GM19324 (cell line): Measurements from ENCODE around the gene ISX.

ENCODE experiments used
- ATAC-seq: cut with Tn5 transposase; IDR thresholded peaks from one replicate; pipeline ENCODE4 v1.9.1; 2021; ENCODE audit warnings: mild to moderate bottlenecking, moderate library complexity; ENCODE audit not compliant: unreplicated experiment, low FRiP score

Gene ISX

GRCh38 chr22:35103761-35104160 lies 37.8 kb downstream of the ISX start:
- no peak for ATAC-seq

- ATAC-seq: no peak
Observed at GRCh38 chr22:35104491-35104890, 38.5 kb downstream of the ISX start.

- ATAC-seq: no peak
Observed at GRCh38 chr22:35109616-35110015, 43.7 kb downstream of the ISX start.

GRCh38 chr22:35111244-35111643 lies 45.3 kb downstream of the ISX start:
- ATAC-seq: no peak

DNA sequence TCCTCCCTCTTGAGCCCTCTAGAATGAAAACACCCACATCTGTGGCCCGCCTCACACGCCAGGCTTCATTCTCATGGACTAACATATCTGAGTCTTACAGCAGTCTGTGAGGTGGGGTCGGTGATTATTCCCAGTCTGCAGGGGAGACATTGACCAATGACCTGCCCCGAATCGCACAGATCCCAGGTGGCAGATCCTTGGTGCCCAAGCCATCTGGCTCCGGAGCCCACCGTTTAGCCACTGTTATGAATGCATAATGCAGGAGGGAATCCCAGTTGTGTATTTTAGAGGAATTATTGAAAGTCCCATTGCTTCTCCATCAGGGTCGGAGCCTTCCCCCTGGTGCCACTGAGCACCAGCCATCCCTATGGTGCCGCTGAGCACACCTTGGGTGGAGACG lies 47.4 kb downstream of the ISX start:
- no peak for ATAC-seq

DNA sequence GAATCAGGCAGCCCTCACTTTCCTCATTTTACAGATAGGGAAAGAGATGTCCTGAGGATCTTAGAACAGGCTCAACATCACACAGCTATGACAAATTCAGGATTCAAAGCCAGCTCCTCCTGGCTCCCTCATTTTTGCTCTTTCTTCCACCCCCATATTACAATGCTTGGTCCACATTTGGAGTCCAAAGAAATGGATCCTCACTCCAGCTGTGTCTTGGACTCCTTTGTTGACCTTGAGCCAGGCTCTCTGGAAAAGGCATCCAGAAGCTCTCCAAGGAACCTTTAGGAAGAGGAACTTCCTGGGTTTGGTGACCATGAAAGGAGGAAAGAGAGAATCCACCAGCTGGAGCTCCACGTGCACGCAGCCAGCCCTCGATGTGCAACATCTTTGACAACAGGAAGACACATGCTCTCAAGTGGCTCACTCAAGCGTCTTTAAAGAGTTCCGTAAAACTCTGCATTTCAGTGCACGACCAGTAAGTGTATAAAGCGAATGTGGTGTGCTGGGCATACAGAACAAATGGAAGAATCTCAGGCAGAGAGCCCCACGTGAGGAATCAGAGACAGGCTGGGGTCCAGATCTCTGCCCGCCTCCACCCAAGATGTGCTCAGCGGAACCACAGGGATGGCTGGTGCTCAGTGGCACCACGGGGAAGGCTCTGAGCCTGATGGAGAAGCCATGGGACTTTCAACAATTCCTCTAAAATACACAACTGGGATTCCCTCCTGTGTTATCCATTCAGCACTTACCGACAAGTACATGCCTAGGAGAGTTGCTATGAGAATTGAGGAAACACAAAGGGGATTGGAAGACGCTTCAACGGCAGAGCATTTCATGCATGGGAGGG lies 48.4 kb downstream of the ISX start:
- ATAC-seq: no peak

GRCh38 chr22:35115515-35115914 lies 49.6 kb downstream of the ISX start:
- ATAC-seq: no peak

- ATAC-seq: no peak
Observed at GRCh38 chr22:35116269-35116668, 50.3 kb downstream of the ISX start.

- ATAC-seq: no peak
Observed at GRCh38 chr22:35116817-35117216, 50.9 kb downstream of the ISX start.

DNA sequence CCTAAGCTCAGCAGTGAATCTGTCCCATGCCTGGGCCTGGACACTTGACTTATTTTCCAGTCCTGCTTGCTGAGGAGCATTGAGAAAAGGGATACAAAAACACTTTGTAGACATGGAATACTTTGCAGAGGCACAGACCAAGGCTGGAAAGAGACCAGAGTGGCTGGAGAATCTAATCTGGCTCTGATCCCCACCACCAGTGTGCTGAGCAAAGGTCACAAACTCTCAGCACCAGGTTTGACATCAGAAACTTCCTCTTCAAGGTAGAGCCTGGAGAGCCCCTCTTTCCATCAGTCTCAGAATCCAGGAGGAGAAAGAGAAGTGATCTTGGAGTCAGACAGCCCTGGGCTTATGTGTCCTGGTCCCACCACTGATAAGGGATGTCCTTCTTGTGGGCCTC lies 53.5 kb downstream of the ISX start:
- no peak for ATAC-seq

GRCh38 chr22:35124691-35125219 lies 58.8 kb downstream of the ISX start:
- ATAC-seq: no peak

- ATAC-seq: no peak
Observed at GRCh38 chr22:35126993-35127392, 61.0 kb downstream of the ISX start.

DNA sequence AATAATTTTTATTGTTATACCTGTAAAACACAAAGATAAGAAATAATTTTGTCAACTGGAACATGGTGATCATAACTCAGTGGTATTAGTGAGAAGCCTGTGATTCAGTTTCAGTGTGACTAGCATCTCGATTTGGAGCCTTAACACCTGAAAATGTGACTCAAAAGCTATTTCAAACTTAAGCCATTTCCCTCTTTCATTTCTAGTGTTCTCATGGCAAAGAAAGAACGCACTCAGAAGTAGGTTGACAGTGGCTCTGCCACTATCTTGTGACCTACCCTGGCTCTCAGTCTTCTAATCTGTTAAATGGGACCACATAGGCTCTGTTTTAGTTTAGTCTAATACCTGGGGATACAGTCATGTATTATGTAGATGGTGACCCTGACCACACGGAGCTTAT lies 62.7 kb downstream of the ISX start:
- ATAC-seq: peak; percentile 52

DNA sequence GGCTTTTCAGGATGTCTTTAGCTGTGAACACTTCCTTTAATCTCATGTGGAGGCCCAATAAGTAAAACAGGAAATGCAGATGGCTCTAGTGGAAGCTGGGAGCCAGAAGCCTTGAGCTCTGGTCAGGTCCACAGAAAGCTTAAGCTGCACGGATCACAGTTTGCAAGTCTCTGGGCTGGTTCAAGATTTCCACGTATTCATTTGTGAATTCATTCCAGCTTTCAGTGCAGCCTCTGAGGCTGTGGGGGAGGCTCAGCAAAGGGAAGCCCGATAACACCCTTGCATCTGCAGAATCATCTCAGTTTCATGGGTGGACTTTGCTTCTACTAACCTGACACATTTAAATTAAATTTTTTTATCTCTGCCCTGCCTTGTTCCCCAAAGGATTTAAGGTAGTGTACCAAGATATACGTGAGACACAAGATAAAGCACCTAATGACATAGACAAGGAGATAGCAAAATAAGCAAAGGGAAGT lies 65.6 kb downstream of the ISX start:
- ATAC-seq: no peak

- no peak for ATAC-seq
Observed at GRCh38 chr22:35132568-35132967, 66.6 kb downstream of the ISX start.

GRCh38 chr22:35133702-35134380 lies 67.9 kb downstream of the ISX start:
- no peak for ATAC-seq

DNA sequence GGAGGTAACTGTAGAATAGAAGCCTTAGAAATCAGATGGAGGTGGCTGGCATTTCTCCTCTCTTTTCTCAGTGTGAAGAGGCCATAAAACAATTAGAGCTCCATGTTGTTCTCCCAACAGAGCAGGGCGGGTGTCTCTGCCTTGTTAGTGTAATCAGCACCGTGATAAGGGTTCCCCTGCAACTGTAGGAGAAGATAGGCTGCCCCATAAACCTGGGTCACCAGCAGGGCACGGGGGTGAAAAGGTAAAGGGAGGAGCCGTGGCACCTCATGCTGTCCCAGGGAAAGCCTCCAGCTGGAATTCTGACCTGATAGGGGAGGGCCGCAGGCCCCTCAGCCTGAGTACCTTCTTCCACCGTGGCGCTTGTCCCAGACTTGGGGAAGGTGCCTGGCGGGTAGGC lies 68.7 kb downstream of the ISX start:
- no peak for ATAC-seq

GRCh38 chr22:35135165-35135564 lies 69.2 kb downstream of the ISX start:
- no peak for ATAC-seq
